NCI-H524 treated with DMSO at 0.1 percent for 48 hours (cell line): Measurements from ENCODE around the gene MAPK1.
"Not testable (repeated sequence)": the region's sequence is repeated elsewhere in the genome, so short reads cannot be mapped to it uniquely, and the experiment has no call there.

ENCODE experiments used
- DNase-seq: peaks from one replicate; lab custom pipeline; 2025; lab: John Stamatoyannopoulos, UW

MAPK1 gene

DNA sequence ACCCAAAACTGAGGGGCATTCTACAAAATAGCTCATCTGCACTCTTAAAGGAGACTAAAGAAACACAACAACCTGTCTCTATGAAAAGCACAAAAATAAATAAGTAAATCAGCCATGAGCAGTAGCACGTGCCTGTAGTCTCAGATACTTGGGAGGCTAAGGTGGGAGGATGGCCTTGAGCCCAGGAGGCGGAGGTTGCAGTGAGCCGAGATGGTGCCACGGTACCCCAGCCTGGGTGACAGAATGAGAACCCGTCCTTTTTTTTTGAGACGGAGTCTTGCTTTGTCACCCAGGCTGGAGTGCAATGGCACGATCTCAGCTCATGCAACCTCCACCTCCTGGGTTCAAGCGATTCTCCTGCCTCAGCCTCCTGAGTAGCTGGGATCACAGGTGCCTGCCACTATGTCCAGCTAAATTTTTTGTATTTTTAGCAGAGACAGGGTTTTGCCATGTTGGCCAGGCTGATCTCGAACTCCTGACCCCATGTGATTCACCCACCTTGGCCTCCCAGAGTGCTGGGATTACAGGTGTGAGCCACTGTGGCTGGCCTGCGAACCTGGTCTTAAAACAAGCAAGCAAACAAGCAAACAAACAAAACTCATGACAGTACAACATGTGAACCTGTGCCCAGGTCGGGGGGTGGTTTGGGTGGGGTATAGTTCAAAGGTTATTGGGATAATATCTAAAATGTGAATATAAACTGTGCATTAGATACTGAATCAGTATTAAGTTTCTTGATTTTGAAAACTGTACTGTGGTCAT is 76.4 kb downstream of the MAPK1 start:
- DNase-seq: not testable (repeated sequence)

GRCh38 chr22:21790359-21790758 is 77.1 kb downstream of the MAPK1 start:
- DNase-seq: no peak

DNA sequence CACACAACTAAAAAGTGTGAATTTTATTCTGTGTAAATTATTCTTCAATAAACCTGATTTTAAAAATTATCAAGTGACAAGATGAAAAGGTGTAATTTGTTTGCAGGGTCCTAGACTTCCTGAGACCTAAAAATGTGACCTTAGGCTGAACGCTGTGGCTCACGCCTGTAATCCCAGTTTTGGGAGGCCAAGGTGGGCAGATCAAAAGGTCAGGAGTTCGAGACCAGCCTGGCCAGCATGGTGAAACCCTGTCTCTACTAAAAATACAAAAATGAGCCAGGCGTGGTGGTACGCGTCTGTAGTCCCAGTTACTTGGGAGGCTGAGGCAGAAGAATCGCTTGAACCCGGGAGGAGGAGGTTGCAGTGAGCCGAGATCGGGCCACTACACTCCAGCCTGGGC is 79.9 kb downstream of the MAPK1 start:
- DNase-seq: not testable (repeated sequence)

DNA sequence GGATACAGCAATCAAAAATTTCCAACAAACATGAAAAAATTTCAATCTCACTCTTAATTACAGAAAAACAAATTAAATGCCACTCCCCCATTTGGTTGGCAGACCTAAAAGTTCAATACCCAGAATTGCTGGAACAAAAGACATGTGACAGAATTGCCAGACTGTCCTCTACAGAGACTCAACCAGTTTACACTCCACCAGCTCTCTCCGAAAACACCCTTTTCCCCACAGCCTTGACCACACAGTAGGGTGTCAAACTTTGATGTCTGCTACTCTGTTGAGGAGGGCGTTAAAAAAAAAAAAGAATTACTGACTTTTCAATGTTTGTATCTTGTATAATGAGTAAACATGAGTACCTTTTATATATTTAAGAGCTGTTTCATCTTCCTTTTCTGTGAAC is 87.2 kb downstream of the MAPK1 start:
- no peak for DNase-seq

DNA sequence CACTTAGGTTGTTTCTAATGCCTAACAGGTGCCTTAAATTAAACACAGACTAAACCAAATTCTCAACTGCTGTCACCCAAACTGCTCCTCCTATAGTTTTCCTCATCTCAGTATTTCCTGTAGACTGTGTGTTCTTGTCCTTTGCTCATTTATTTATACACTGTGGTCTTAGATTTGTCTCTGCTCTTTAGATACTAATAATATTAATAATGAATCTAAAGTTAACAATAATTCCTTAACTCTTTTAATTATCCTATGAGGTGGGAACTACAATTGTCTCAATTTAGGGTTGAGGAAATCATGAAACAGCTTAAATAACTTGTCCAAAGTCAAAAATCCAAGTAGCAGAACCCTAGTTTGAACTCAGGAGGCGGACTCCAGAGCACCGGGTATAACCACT is 88.0 kb downstream of the MAPK1 start:
- no peak for DNase-seq

- no peak for DNase-seq
These were observed 88.6 kb downstream of the MAPK1 start for GRCh38 chr22:21778705-21779363.

- no peak for DNase-seq
These were observed 95.8 kb downstream of the MAPK1 start for GRCh38 chr22:21771631-21771976.

DNA sequence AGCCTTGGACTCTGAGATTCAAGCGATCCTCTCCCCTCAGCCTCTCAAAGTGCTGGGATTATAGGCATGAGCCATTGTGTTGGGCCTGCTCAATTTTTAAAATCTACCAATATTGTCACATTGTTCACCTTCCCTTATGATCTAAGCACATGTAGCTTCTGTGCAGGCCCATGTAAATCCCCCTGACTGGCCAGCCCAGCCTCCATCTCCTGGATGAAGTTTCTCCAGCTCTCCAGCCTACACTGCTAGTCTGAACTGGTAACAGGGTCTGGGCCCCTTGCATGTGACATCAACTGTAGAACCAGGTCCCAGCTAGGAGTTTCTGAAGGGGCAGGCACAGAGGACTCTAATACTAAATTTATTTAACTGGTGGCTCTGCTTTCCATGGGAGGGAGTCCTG is 99.0 kb downstream of the MAPK1 start:
- DNase-seq: no peak

GRCh38 chr22:21766691-21767462 is 100.6 kb downstream of the MAPK1 start:
- no peak for DNase-seq

DNA sequence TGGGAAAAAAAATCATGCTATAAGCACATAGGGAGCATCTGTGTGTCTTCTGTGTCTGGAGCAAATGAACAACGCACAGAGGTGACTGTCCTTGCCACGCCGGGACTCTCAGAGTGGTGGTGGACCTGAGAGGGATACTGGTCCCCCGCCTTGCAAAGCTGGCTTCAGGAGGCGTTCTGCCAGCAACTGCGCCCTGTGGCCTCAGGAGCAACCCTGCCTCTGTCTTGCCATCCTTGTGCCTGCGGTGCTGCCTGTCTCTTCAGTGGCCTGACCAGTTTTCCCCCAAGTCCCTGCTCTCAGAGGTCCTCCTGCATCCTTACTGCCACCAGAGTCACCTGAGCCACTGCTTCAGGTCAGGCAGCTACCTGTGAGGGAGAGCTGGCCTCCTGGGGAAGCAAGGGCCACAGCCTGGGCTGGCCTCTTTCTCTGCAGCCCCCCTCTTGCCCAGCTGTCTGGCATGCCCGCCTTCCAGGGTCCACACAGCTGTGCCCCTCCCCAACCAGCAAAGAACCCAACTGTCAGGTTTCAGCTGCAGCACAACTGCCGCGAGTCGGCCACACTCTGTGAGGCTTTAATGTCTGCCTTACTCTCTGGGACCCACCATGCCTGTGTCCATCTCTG is 101.4 kb downstream of the MAPK1 start:
- no peak for DNase-seq

- no peak for DNase-seq
These were observed 103.2 kb downstream of the MAPK1 start for GRCh38 chr22:21764038-21764804.

GRCh38 chr22:21762712-21763581 is 104.5 kb downstream of the MAPK1 start:
- no peak for DNase-seq

- no peak for DNase-seq
These were observed 105.3 kb downstream of the MAPK1 start for GRCh38 chr22:21761994-21762680.

GRCh38 chr22:21761086-21761485 is 106.4 kb downstream of the MAPK1 start:
- no peak for DNase-seq

DNA sequence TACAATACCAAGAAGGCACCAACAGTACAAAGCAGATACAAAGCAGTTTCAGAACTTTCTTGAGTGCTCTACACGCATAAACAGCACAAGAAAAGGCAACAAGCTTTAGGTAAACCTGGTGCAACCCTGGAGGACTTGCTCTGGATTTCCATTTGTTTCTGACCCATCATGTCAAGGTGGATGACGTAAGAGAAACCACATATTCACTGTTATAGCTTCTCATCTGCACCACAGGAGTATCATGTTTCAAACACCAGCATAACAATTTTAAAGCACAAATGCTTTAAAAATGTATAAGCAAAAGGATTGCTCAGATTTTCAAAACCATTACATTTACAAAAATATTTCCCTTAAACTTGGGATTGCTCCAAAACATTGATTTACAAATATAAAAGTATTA is 106.8 kb downstream of the MAPK1 start:
- no peak for DNase-seq

GRCh38 chr22:21759646-21760376 is 107.6 kb downstream of the MAPK1 start:
- DNase-seq: no peak

GRCh38 chr22:21759093-21759492 is 108.4 kb downstream of the MAPK1 start:
- DNase-seq: no peak

DNA sequence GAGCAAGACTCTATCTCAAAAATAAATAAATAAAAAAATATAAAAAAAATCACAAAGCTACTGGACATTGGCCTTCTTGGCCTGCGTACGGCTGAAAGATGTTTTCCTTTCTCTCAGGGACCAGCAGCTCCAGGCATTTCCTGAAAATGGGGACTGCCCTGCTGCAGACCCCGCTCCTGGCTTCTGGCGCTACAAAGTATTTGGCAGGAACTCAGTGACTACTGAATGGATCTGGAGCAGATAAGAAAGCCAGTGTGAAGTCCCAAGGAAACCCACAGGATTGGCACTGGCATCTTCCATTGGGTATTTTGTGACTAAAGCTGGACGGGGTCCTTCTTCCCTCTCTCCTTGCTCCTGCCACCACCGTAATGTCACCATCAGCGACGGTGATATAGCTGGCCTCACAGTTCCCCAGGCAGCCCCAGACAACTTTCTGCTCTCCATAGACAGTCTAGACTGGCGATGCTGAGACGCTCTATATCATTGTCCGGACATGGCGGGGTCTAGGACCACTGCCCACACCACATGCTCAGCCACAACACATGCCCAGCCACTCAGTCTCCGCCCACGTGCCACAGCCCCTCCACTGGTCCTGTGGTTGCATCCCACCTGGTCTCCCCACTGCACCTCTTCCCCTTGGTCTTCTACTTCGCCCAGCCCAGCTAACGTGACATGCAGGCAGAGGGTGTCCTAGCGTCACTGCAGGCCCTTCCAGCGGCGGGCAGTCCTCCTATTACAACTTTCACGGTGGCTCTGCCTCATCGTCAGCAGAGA is 109.2 kb downstream of the MAPK1 start:
- DNase-seq: no peak

DNA sequence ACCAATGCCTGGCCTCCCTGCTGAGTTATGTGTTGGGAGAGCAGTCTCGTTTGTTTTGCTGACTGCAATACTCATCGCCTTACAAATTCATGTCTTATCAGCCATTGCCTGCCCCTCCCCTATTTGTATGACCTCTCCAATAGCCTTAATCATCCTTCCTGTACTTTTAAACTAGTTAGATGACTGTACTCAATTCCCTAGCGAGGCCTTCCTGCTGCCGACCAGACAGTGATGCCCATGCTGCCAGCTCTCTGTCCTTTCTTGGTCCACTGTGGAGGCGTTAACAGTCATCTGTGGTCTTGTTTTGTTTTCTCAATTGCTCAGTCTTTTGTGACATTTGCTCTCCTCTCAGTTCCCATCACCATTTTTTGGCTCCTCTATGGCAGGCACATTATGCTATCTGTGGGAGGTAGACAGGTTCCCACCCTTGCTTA is 111.6 kb downstream of the MAPK1 start:
- DNase-seq: no peak
